T-helper 17 cell (primary cell): ENCODE data around the gene POPDC3. TPM values are rescaled to one million over a fixed set of nuclear protein-coding genes. Genes with fewer than 3 reads are reported as not detected.

Source experiments
- ATAC-seq: fragments of 150-1000 bp; cut with Tn5 transposase; 2 replicates; pipeline ENCODE4 v1.10.0; 2021; ENCODE audit warnings: mild to moderate bottlenecking, moderate library complexity
- DNase-seq, 3 donors: peaks; one replicate each; pipeline versions ENCODE4 v3.0.0 to v3.0.0-alpha.2; 2020 to 2021
- H3K9me3 ChIP-seq: one replicate; pipeline ENCODE4 v1.7.0; 2013; ENCODE audit warnings: low read length, mild to moderate bottlenecking; ENCODE audit not compliant: control insufficient read depth, poor library complexity, severe bottlenecking
- H3K27ac Mint-ChIP-seq: one replicate; pipeline ENCODE4 v1.8.0; 2022; ENCODE audit warnings: mild to moderate bottlenecking, moderate library complexity, mixed read lengths
- H3K27me3 Mint-ChIP-seq: one replicate; pipeline ENCODE4 v1.8.0; 2022; ENCODE audit warnings: mixed read lengths
- H3K36me3 Mint-ChIP-seq: one replicate; pipeline ENCODE4 v1.8.0; 2022; ENCODE audit warnings: low read depth, mixed read lengths
- H3K4me1 Mint-ChIP-seq: one replicate; pipeline ENCODE4 v1.8.0; 2022; ENCODE audit warnings: mild to moderate bottlenecking, mixed read lengths
- H3K4me3 Mint-ChIP-seq: one replicate; pipeline ENCODE4 v1.8.0; 2022; ENCODE audit warnings: mild to moderate bottlenecking, moderate library complexity, mixed read lengths
- total RNA-seq, 4 donors: library from RNA in 2 of 4; stranded (reverse) in 2 of 4; gene quantifications; one replicate each; pipeline ENCODE4 v1.2.3 and lab custom pipeline; 2022 to 2026

POPDC3 gene
- total RNA-seq, 2 donors from 2014 or later, result not detected

- H3K27ac Mint-ChIP-seq, result no peak overlapping the region
- no peaks in the 10 kb centered on the region for H3K4me1 Mint-ChIP-seq
Observed at GRCh38 chr6:105209950-105210706, 30.3 kb upstream of the POPDC3 start.

GRCh38 chr6:105207524-105208269, 27.9 kb upstream of the POPDC3 start:
- no peaks in the 10 kb centered on the region for H3K9me3 ChIP-seq
- H3K27me3 Mint-ChIP-seq, result peaks cover 19% of the 10 kb centered on the region
- no peak overlapping the region for H3K27ac Mint-ChIP-seq
- no peaks in the 10 kb centered on the region for H3K4me1 Mint-ChIP-seq
- ATAC-seq (no peak), DNase-seq (no peak)
- peaks cover 2% of the 10 kb centered on the region for H3K36me3 Mint-ChIP-seq
- no peak overlapping the region for H3K4me3 Mint-ChIP-seq

More at GRCh38 chr6:105209950-105210706, 30.3 kb upstream of the POPDC3 start:
- H3K9me3 ChIP-seq, result no peaks in the 10 kb centered on the region
- H3K27me3 Mint-ChIP-seq, result peaks cover 12% of the 10 kb centered on the region
- no peak overlapping the region for H3K4me3 Mint-ChIP-seq
- ATAC-seq, result no peak
- DNase-seq, result no peak
- H3K36me3 Mint-ChIP-seq, result peaks cover 2% of the 10 kb centered on the region

GRCh38 chr6:105204768-105205167, 25.0 kb upstream of the POPDC3 start:
- H3K4me3 Mint-ChIP-seq, result no peak overlapping the region
- DNase-seq (no peak), ATAC-seq (no peak)
- H3K36me3 Mint-ChIP-seq, result peaks cover 2% of the 10 kb centered on the region
- H3K27me3 Mint-ChIP-seq, result peaks cover 22% of the 10 kb centered on the region
- H3K4me1 Mint-ChIP-seq, result no peaks in the 10 kb centered on the region
- H3K27ac Mint-ChIP-seq, result no peak overlapping the region
- H3K9me3 ChIP-seq, result no peaks in the 10 kb centered on the region

- H3K4me1 Mint-ChIP-seq, result no peaks in the 10 kb centered on the region
- peaks cover 22% of the 10 kb centered on the region for H3K27me3 Mint-ChIP-seq
- H3K27ac Mint-ChIP-seq, result no peak overlapping the region
- H3K4me3 Mint-ChIP-seq, result no peak overlapping the region
- ATAC-seq (no peak), DNase-seq (no peak)
- H3K36me3 Mint-ChIP-seq, result peaks cover 2% of the 10 kb centered on the region
- no peaks in the 10 kb centered on the region for H3K9me3 ChIP-seq
Observed at GRCh38 chr6:105204331-105204730, 24.5 kb upstream of the POPDC3 start.

DNA sequence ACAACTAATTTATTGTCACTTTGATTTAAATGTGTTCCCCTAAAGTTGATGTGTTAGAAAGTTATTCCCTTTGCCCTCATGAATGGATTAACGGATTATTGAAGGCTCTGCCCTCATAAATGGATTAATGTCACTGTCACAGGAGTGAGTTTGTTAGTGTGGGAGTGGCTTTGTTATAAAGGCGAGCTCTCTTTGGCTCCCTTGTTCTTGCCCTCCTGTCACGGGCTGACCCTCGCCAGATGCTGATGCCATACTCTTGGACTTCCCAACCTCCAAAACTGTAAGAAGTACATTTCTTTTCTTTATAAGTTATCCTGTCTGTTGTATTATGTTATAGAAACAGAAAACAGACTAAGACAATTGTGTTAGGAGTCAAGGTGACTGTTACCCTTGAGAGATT, 22.7 kb upstream of the POPDC3 start:
- no peaks in the 10 kb centered on the region for H3K4me1 Mint-ChIP-seq
- no peak for DNase-seq
- ATAC-seq, result no peak
- H3K36me3 Mint-ChIP-seq, result peaks cover 2% of the 10 kb centered on the region
- peaks cover 22% of the 10 kb centered on the region for H3K27me3 Mint-ChIP-seq
- H3K4me3 Mint-ChIP-seq, result no peak overlapping the region
- no peaks in the 10 kb centered on the region for H3K9me3 ChIP-seq
- H3K27ac Mint-ChIP-seq, result no peak overlapping the region

DNA sequence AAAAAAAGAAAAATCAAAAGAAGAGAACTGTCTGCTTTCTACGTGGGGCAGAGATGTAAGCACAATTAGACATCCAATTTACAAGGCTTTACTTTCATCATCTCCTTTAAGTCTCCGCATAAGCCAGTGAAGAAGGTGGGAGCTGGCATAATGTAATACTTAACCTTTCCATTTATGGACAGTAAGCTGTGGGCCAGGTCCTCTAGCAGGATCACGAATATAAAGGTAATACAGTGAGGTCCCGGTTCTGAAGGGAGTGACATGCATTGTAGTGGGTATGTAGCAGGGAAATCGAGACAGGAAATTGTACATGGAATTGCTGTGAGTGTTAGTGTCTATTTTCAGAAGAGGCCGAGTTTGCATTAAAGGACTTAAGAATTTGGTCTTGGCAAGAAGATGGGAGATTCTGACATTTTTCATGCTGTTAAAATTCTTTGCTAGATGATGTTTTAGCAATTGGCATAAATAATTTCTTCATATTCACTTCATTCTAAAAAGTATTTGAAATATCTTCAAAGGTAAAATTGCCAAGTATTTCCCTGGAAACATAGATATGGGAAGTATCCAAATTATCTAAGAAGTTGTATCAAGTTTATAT, 20.4 kb upstream of the POPDC3 start:
- DNase-seq, result no peak
- Mint-ChIP-seq H3K36me3 (no peaks in the 10 kb centered on the region), H3K27ac (no peak overlapping the region), H3K4me1 (no peaks in the 10 kb centered on the region), H3K4me3 (no peak overlapping the region), H3K27me3 (peaks cover 32% of the 10 kb centered on the region)
- ATAC-seq, result no peak
- no peaks in the 10 kb centered on the region for H3K9me3 ChIP-seq

DNA sequence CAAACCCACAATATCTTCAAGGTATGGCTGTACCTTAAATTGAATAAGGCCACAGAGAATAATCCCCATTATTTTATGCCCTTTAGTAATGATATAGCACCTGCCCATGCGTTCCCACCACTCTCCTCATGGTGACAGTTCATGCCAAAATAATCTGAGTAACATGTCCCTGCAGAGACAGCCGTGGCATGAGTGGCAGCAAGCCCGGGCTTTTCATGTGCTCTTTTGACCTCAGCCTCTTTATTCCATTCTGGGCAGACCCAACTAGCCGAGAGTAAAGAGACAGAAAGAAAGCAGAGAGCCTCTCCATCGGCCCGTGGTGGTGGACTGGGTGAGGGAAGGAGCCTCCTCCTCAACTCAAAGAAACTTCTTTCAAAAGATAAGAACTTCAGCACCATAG, 19.9 kb upstream of the POPDC3 start:
- H3K36me3 Mint-ChIP-seq, result no peaks in the 10 kb centered on the region
- H3K4me3 Mint-ChIP-seq, result no peak overlapping the region
- no peak for DNase-seq
- ATAC-seq, result no peak
- peaks cover 36% of the 10 kb centered on the region for H3K27me3 Mint-ChIP-seq
- H3K9me3 ChIP-seq, result no peaks in the 10 kb centered on the region
- H3K27ac Mint-ChIP-seq, result no peak overlapping the region
- H3K4me1 Mint-ChIP-seq, result no peaks in the 10 kb centered on the region

DNA sequence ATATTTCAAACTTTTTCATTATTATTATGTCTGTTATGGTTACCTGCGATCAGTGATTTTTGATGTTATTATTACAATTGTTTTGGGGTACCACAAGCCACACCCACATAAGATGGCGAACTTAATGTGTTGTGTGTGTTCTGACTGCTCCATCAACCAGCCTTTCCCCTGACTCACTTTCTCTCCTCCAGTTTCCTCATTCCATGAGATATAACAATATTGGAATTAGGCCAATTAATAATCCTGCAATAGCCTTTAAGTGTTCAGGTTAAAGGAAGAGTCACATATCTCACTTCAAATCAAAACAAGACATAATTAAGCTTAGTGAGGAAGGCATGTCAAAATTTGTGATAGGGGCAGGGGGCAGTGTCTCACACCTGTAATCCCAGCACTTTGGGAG, 16.3 kb upstream of the POPDC3 start:
- H3K36me3 Mint-ChIP-seq, result no peaks in the 10 kb centered on the region
- ATAC-seq (no peak), DNase-seq (no peak)
- no peak overlapping the region for H3K27ac Mint-ChIP-seq
- H3K9me3 ChIP-seq, result no peaks in the 10 kb centered on the region
- H3K4me1 Mint-ChIP-seq, result no peaks in the 10 kb centered on the region
- no peak overlapping the region for H3K4me3 Mint-ChIP-seq
- H3K27me3 Mint-ChIP-seq, result peaks cover 35% of the 10 kb centered on the region

GRCh38 chr6:105194591-105194990, 14.8 kb upstream of the POPDC3 start:
- Mint-ChIP-seq H3K4me3 (no peak overlapping the region), H3K36me3 (peaks cover under 1% of the 10 kb centered on the region), H3K27ac (no peak overlapping the region), H3K4me1 (no peaks in the 10 kb centered on the region), H3K27me3 (peaks cover 29% of the 10 kb centered on the region)
- ATAC-seq (no peak), DNase-seq (no peak)
- H3K9me3 ChIP-seq, result no peaks in the 10 kb centered on the region

- Mint-ChIP-seq H3K27ac (no peak overlapping the region), H3K27me3 (peaks cover 33% of the 10 kb centered on the region), H3K4me3 (no peak overlapping the region), H3K36me3 (peaks cover 3% of the 10 kb centered on the region), H3K4me1 (no peaks in the 10 kb centered on the region)
- no peaks in the 10 kb centered on the region for H3K9me3 ChIP-seq
- ATAC-seq, result no peak
- DNase-seq, result no peak
Observed at GRCh38 chr6:105194106-105194505, 14.3 kb upstream of the POPDC3 start.

- peaks cover 3% of the 10 kb centered on the region for H3K36me3 Mint-ChIP-seq
- no peak overlapping the region for H3K4me3 Mint-ChIP-seq
- peaks cover 36% of the 10 kb centered on the region for H3K27me3 Mint-ChIP-seq
- H3K27ac Mint-ChIP-seq, result no peak overlapping the region
- DNase-seq, result no peak
- no peaks in the 10 kb centered on the region for H3K4me1 Mint-ChIP-seq
- no peak for ATAC-seq
- no peaks in the 10 kb centered on the region for H3K9me3 ChIP-seq
Observed at GRCh38 chr6:105193647-105194046, 13.8 kb upstream of the POPDC3 start.

DNA sequence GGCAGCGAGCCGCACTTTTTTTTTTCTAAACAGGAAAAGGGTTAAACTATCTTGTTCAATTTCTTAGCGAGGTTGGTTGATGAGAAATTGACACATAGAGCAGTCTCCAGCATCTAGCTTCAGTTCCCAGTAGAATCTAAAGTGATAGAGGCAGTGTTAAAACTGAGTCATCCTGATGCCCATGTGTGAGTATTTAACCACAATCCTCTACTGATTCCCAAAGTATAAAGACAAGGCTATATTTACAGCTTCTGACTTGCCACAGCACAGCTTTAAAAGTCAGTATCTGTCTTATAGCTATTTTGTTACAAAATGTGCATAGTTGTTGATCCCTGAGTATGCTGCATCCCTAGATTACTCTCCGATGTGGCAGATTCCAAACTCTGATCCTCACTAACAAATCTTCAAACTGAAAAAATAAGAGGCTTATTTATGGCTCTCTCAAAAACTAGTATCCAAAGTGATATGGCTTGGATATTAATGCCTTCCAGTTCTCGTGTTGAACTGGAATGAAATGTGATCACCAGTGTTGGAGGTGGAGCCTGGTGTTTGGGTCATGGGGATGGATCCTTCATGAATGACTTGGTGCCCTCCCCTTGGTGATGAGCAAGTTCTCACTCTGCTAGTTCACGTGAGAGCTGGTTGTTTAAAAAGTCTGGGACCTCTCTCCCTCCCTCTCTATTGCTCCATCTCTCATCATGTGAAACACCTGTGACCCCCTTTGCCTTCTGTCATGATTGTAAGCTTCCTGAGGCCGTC, 13.1 kb upstream of the POPDC3 start:
- peaks cover 3% of the 10 kb centered on the region for H3K36me3 Mint-ChIP-seq
- DNase-seq (no peak), ATAC-seq (no peak)
- no peak overlapping the region for H3K4me3 Mint-ChIP-seq
- H3K27me3 Mint-ChIP-seq, result peaks cover 36% of the 10 kb centered on the region
- H3K27ac Mint-ChIP-seq, result no peak overlapping the region
- no peaks in the 10 kb centered on the region for H3K9me3 ChIP-seq
- H3K4me1 Mint-ChIP-seq, result no peaks in the 10 kb centered on the region

GRCh38 chr6:105191351-105191750, 11.5 kb upstream of the POPDC3 start:
- DNase-seq (no peak), ATAC-seq (no peak)
- Mint-ChIP-seq H3K4me1 (no peaks in the 10 kb centered on the region), H3K27me3 (peaks cover 37% of the 10 kb centered on the region), H3K36me3 (peaks cover 3% of the 10 kb centered on the region), H3K4me3 (no peak overlapping the region), H3K27ac (no peak overlapping the region)
- no peaks in the 10 kb centered on the region for H3K9me3 ChIP-seq
